Stimulated activated naive CD8-positive, alpha-beta T cell treated with anti-CD3 and anti-CD28 coated beads, Interleukin-15, amount 100 ng/mL, for 72 hours (primary cell): Measurements from ENCODE around the gene IRX5.

Source experiments
- ATAC-seq: fragments of 150-1000 bp; cut with Tn5 transposase; 2 replicates; pipeline ENCODE4 v1.10.0; 2021; ENCODE audit warnings: mild to moderate bottlenecking, moderate library complexity
- DNase-seq, 2 donors: peaks; one replicate each; pipeline ENCODE4 v3.0.0; 2021 to 2022
- H3K27ac Mint-ChIP-seq, 2 donors: one replicate each; pipeline ENCODE4 v1.8.0; 2022; ENCODE audit warnings: mild to moderate bottlenecking in 2 of 2, mixed read lengths in 2 of 2, moderate library complexity in 2 of 2
- H3K27me3 Mint-ChIP-seq: one replicate; pipeline ENCODE4 v1.8.0; 2022; ENCODE audit warnings: mixed read lengths
- H3K4me1 Mint-ChIP-seq: one replicate; pipeline ENCODE4 v1.8.0; 2022; ENCODE audit warnings: mild to moderate bottlenecking, mixed read lengths
- H3K4me3 Mint-ChIP-seq, 2 donors: one replicate each; pipeline ENCODE4 v1.8.0; 2022; ENCODE audit warnings: mild to moderate bottlenecking in 2 of 2, mixed read lengths in 2 of 2, moderate library complexity in 1 of 2
- H3K9me3 Mint-ChIP-seq, 2 donors: one replicate each; pipeline ENCODE4 v1.8.0; 2022; ENCODE audit warnings: mixed read lengths in 2 of 2

The IRX5 gene

GRCh38 chr16:54927125-54928015, 3.3 kb upstream of the IRX5 start:
- H3K9me3 Mint-ChIP-seq = no peaks in the 10 kb centered on the region
- peaks cover 66% of the 10 kb centered on the region for H3K27me3 Mint-ChIP-seq
- H3K27ac Mint-ChIP-seq = peak overlapping the region in 1 of 2 donors; percentile 93

GRCh38 chr16:54928016-54928356, 2.7 kb upstream of the IRX5 start:
- peaks cover 43% of the 10 kb centered on the region for H3K4me1 Mint-ChIP-seq
- ATAC-seq (no peak), DNase-seq (peak in 1 of 2 donors; percentile 9)
- no peaks in the 10 kb centered on the region for H3K9me3 Mint-ChIP-seq
- H3K27ac Mint-ChIP-seq = peak overlapping the region; percentile 93 to 97
- peaks cover 73% of the 10 kb centered on the region for H3K27me3 Mint-ChIP-seq
- H3K4me3 Mint-ChIP-seq = peak overlapping the region; percentile 88 to 92

More at GRCh38 chr16:54927125-54928015, 3.3 kb upstream of the IRX5 start:
- DNase-seq = no peak
- peaks cover 38% of the 10 kb centered on the region for H3K4me1 Mint-ChIP-seq
- no peak for ATAC-seq
- peak overlapping the region; percentile 88 to 92 for H3K4me3 Mint-ChIP-seq

- Mint-ChIP-seq H3K27ac (peak overlapping the region; percentile 93 to 97), H3K9me3 (no peaks in the 10 kb centered on the region), H3K4me1 (peaks cover 43% of the 10 kb centered on the region), H3K4me3 (peak overlapping the region; percentile 88 to 93), H3K27me3 (peaks cover 77% of the 10 kb centered on the region)
- DNase-seq (peak; percentile 52 to 63), ATAC-seq (peak; percentile 33)
Measured at GRCh38 chr16:54928411-54929089, 2.1 kb upstream of the IRX5 start.

GRCh38 chr16:54929090-54930004, 1.3 kb upstream of the IRX5 start:
- H3K27ac Mint-ChIP-seq = peak overlapping the region; percentile 69 to 83
- peaks cover 85% of the 10 kb centered on the region for H3K27me3 Mint-ChIP-seq
- H3K4me1 Mint-ChIP-seq = peaks cover 45% of the 10 kb centered on the region
- no peaks in the 10 kb centered on the region for H3K9me3 Mint-ChIP-seq
- H3K4me3 Mint-ChIP-seq = peak overlapping the region; percentile 78 to 93
- ATAC-seq = peak; percentile 95
- DNase-seq = peak; percentile 97 to 98

- no peaks in the 10 kb centered on the region for H3K9me3 Mint-ChIP-seq
- H3K27ac Mint-ChIP-seq = no peak overlapping the region
- H3K27me3 Mint-ChIP-seq = peaks cover 90% of the 10 kb centered on the region
- H3K4me3 Mint-ChIP-seq = peak overlapping the region; percentile 78 to 93
- no peak for ATAC-seq
- DNase-seq = peak in 1 of 2 donors; percentile 48
- H3K4me1 Mint-ChIP-seq = peaks cover 58% of the 10 kb centered on the region
Measured at GRCh38 chr16:54930869-54931119, 129 bp downstream of the IRX5 start.

GRCh38 chr16:54931120-54932014, 702 bp downstream of the IRX5 start:
- DNase-seq = peak in 1 of 2 donors; percentile 44
- Mint-ChIP-seq H3K9me3 (no peaks in the 10 kb centered on the region), H3K4me3 (peak overlapping the region; percentile 71), H3K27me3 (peaks cover 90% of the 10 kb centered on the region), H3K27ac (no peak overlapping the region), H3K4me1 (peaks cover 61% of the 10 kb centered on the region)
- no peak for ATAC-seq

GRCh38 chr16:54932021-54932660, 1.5 kb downstream of the IRX5 start:
- Mint-ChIP-seq H3K9me3 (no peaks in the 10 kb centered on the region), H3K4me3 (peak overlapping the region; percentile 52 to 71), H3K27ac (no peak overlapping the region), H3K4me1 (peaks cover 65% of the 10 kb centered on the region), H3K27me3 (peaks cover 90% of the 10 kb centered on the region)
- DNase-seq (peak in 1 of 2 donors; percentile 7), ATAC-seq (no peak)

GRCh38 chr16:54932737-54933254, 2.1 kb downstream of the IRX5 start:
- Mint-ChIP-seq H3K27me3 (peaks cover 90% of the 10 kb centered on the region), H3K4me1 (peaks cover 65% of the 10 kb centered on the region), H3K4me3 (peak overlapping the region; percentile 22 to 31), H3K27ac (no peak overlapping the region), H3K9me3 (no peaks in the 10 kb centered on the region)
- ATAC-seq (no peak), DNase-seq (no peak)

- peaks cover 91% of the 10 kb centered on the region for H3K27me3 Mint-ChIP-seq
- no peaks in the 10 kb centered on the region for H3K9me3 Mint-ChIP-seq
- peak overlapping the region in 1 of 2 donors; percentile 67 for H3K27ac Mint-ChIP-seq
- ATAC-seq = no peak
- peaks cover 67% of the 10 kb centered on the region for H3K4me1 Mint-ChIP-seq
- DNase-seq = peak in 1 of 2 donors; percentile 10
- H3K4me3 Mint-ChIP-seq = no peak overlapping the region
Measured at GRCh38 chr16:54933281-54934011, 2.8 kb downstream of the IRX5 start.

- peaks cover 73% of the 10 kb centered on the region for H3K4me1 Mint-ChIP-seq
- DNase-seq = no peak
- no peaks in the 10 kb centered on the region for H3K9me3 Mint-ChIP-seq
- no peak overlapping the region for H3K27ac Mint-ChIP-seq
- H3K27me3 Mint-ChIP-seq = peaks cover 96% of the 10 kb centered on the region
- no peak overlapping the region for H3K4me3 Mint-ChIP-seq
- no peak for ATAC-seq
Measured at GRCh38 chr16:54934481-54935265, 4.0 kb downstream of the IRX5 start.

- Mint-ChIP-seq H3K4me3 (no peak overlapping the region), H3K9me3 (no peaks in the 10 kb centered on the region), H3K27ac (no peak overlapping the region), H3K27me3 (peaks cover 96% of the 10 kb centered on the region), H3K4me1 (peaks cover 66% of the 10 kb centered on the region)
- DNase-seq = no peak
- ATAC-seq = no peak
Measured at GRCh38 chr16:54935266-54935968, 4.8 kb downstream of the IRX5 start.

GRCh38 chr16:54936201-54936978, 5.7 kb downstream of the IRX5 start:
- Mint-ChIP-seq H3K27me3 (peaks cover 99% of the 10 kb centered on the region), H3K4me1 (peaks cover 63% of the 10 kb centered on the region), H3K4me3 (peak overlapping the region; percentile 73 to 76), H3K27ac (peak overlapping the region in 1 of 2 donors; percentile 67), H3K9me3 (no peaks in the 10 kb centered on the region)
- ATAC-seq = peak; percentile 65
- peak; percentile 19 to 58 for DNase-seq
